ENCODE results near the gene MAP3K12. TPM values are rescaled to one million over a fixed set of nuclear protein-coding genes. Genes with fewer than 3 reads are reported as not detected.
"Not testable (repeated sequence)": the region's sequence is repeated elsewhere in the genome, so short reads cannot be mapped to it uniquely, and the experiment has no call there.

The MAP3K12 gene
- total RNA-seq, 1 donor from 2014 or later: 32.9 TPM

DNA sequence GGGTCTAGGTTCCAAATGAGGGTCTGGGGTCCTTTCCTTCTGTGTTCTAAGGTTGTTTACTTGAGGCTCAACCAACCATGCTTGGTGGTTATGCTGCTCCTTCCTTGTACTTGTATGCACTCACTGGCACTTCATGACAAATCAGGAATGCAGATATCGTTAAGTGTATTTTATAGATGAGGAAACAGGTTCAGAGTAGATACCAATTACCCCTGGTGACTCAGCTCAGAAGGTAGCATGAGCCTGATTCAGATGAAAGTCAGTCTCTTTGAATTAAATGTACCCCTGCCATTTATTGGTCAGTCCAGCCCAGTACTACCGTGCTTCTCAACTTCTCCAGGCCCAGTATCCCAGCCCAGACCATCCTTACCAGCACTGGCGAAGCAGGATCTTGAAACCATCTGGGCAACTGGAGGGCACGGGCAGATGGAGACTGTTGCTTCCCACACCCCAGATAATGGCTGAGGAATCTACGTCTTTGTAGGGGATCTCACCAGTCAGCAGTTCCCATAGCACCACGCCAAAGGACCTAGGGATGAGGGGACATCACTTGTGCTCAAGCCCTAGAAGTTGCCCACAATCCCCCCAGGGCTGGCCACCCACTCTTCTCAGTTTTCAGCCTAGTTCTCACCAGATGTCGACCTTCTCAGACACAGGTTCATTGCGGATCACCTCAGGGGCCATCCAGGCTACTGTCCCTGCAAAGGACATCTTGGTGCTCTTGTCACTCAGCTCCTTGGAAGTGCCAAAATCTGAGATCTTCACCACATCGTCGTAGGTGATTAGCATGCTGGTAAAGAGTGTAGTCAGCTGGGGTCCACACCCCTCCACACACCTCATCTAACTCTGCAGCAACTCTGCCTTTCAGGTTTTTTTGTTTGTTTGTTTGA, 14.3 kb downstream of the MAP3K12 start:
- H3K27ac Mint-ChIP-seq (ENCODE audit: unreplicated experiment): no peak overlapping the region

DNA sequence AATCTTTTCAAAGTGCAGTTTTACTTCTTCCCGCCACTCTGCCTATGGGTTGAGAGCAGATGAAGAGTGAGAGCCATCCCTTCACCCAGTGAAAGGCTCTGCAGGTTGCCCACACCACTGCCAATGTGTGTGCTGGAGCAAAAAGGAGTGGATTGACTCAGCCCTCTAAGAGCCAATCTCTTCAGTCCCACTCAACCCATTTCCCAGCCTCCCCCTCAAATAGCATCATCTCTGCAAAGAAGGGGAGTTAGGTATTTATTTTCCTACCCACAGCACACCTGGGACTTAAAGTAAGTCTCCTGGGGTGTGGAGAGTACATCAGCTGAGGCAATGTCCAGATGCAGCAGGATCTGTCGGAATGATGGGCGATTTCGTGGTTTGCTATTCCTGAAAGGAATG, 15.3 kb downstream of the MAP3K12 start:
- H3K36me3 Mint-ChIP-seq (ENCODE audit: low read depth): peaks cover 28% of the 10 kb centered on the region
- H3K4me3 Mint-ChIP-seq: peak overlapping the region; percentile 74

More for the DNA sequence above, 14.3 kb downstream of the MAP3K12 start:
- peak overlapping the region; percentile 61 for H3K4me3 Mint-ChIP-seq
- peaks cover 20% of the 10 kb centered on the region for H3K27me3 Mint-ChIP-seq (ENCODE audit: low read depth)
- H3K4me1 Mint-ChIP-seq: peaks cover 18% of the 10 kb centered on the region
- TF ChIP-seq, protein P1, sequence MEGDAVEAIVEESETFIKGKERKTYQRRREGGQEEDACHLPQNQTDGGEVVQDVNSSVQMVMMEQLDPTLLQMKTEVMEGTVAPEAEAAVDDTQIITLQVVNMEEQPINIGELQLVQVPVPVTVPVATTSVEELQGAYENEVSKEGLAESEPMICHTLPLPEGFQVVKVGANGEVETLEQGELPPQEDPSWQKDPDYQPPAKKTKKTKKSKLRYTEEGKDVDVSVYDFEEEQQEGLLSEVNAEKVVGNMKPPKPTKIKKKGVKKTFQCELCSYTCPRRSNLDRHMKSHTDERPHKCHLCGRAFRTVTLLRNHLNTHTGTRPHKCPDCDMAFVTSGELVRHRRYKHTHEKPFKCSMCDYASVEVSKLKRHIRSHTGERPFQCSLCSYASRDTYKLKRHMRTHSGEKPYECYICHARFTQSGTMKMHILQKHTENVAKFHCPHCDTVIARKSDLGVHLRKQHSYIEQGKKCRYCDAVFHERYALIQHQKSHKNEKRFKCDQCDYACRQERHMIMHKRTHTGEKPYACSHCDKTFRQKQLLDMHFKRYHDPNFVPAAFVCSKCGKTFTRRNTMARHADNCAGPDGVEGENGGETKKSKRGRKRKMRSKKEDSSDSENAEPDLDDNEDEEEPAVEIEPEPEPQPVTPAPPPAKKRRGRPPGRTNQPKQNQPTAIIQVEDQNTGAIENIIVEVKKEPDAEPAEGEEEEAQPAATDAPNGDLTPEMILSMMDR (conservative IDR thresholded peaks at IDR 0.05): no peak
- H3K9me3 Mint-ChIP-seq: no peaks in the 10 kb centered on the region
- H3K36me3 Mint-ChIP-seq (ENCODE audit: low read depth): peaks cover 23% of the 10 kb centered on the region
- no peak for DNase-seq (ENCODE audit: low read depth, low spot score)

DNA sequence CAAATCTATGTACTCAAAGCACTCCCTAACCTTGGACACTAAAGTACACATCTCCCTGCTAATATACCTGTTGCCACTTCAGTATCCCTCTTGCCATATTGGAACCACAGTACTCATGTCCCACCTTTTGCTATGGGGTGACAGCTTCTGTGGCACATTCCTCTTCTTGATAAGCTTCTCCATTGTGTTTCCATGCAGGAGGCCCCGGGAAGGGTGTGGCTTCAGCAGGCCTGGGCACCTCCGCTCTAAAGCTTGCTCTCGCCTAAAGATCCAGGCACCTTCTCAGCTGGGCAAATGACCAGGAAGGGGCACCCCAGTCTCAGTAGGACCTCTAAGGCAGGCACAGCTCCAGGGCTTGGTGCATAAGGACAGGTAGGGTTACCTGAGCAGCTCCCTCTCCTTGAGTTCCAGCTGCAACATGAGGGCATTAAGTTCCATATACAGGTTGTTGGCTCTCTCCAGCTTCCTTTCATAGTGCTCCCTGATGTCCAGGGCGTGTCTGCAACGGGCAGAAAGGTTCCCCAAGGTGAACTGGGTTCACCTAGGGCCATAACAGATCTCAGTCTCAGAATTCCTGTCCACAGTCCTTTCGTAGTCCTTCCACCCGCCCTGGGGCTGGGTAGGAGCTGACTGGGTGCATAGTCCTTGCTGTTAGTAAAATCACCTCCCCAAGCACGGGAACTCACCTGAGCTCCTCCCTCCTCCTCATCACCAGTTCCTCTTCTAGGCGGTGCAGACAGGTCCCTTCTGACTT, 15.9 kb downstream of the MAP3K12 start:
- Mint-ChIP-seq H3K9me3 (no peaks in the 10 kb centered on the region), H3K27ac (ENCODE audit: unreplicated experiment) (peak overlapping the region; percentile 71), H3K4me3 (peak overlapping the region; percentile 74), H3K4me1 (peaks cover 22% of the 10 kb centered on the region), H3K27me3 (ENCODE audit: low read depth) (peaks cover 18% of the 10 kb centered on the region), H3K36me3 (ENCODE audit: low read depth) (peaks cover 28% of the 10 kb centered on the region)
- TF ChIP-seq, protein P1 (conservative IDR thresholded peaks at IDR 0.05): no peak
- DNase-seq (ENCODE audit: low read depth, low spot score): no peak

More for the DNA sequence above, 15.3 kb downstream of the MAP3K12 start:
- TF ChIP-seq, protein P1 (conservative IDR thresholded peaks at IDR 0.05): no peak
- no peaks in the 10 kb centered on the region for H3K9me3 Mint-ChIP-seq
- peaks cover 18% of the 10 kb centered on the region for H3K27me3 Mint-ChIP-seq (ENCODE audit: low read depth)
- peaks cover 19% of the 10 kb centered on the region for H3K4me1 Mint-ChIP-seq
- DNase-seq (ENCODE audit: low read depth, low spot score): no peak
- H3K27ac Mint-ChIP-seq (ENCODE audit: unreplicated experiment): peak overlapping the region; percentile 71

DNA sequence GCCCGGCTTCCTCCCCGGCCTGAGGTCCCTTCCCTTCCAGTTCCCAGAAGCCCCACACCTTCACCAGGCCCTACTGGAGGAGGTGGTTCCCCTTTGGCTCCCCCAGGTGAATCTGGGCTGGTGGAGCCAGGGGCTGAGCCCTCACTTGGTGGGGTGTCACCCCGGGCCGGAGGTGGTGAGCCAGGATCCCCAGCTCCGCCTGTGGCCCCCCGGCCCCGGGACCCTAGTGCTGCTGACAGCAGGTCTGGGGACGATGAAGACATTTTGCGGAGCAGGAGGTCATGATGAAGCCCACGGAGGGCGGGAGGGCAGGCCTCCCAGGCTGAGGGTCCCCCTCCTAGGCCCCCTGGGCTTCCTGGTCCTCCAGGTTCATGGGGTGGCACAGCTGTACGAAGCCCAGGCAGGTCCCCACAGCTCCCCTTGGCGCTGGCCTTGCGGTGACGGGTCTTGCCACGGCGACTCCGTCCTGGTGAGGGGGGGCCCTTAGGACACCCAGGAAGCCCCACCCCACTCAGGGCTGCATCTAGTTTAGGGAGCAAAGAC, 16.6 kb downstream of the MAP3K12 start:
- H3K4me3 Mint-ChIP-seq: no peak overlapping the region
- TF ChIP-seq, protein P1 (conservative IDR thresholded peaks at IDR 0.05): no peak

DNA sequence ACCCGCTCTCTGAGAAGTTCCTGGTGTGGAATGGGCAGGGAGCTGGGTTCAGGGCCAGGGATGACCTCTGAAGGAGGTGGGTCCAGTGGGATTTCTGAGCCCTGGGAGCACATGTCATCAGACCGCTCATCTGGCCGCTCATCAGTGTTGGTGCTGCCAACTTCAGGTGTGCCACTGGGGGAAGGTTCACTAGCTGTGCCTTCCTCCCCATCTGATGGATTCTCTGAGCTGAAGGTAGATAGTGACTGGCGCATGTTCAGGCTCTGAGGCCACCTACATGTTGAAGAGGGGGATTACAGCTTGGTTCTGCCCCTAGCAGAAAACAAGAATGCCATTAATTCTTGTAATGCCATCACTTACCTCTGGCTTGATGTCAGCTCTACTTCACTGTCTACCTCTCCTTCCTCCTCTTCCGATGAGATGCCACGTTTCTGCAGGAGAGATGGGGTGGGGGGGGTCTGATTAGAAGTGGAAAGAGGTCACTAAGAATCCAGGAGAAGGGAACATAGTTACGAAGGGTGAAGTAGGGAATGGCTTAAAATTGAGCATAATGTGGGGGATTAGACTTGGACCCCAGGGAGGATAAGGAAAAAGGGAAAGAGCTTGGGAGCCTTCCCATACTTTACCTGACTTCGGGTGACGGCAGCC, 17.2 kb downstream of the MAP3K12 start:
- no peak for DNase-seq (ENCODE audit: low read depth, low spot score)
- H3K36me3 Mint-ChIP-seq (ENCODE audit: low read depth): peaks cover 26% of the 10 kb centered on the region
- peaks cover 23% of the 10 kb centered on the region for H3K4me1 Mint-ChIP-seq
- TF ChIP-seq, protein P1 (conservative IDR thresholded peaks at IDR 0.05): peak; percentile 47
- H3K4me3 Mint-ChIP-seq: peak overlapping the region; percentile 79
- H3K27me3 Mint-ChIP-seq (ENCODE audit: low read depth): peaks cover 13% of the 10 kb centered on the region
- H3K9me3 Mint-ChIP-seq: no peaks in the 10 kb centered on the region
- H3K27ac Mint-ChIP-seq (ENCODE audit: unreplicated experiment): peak overlapping the region; percentile 52

More for the DNA sequence above, 16.6 kb downstream of the MAP3K12 start:
- Mint-ChIP-seq H3K27me3 (ENCODE audit: low read depth) (peaks cover 17% of the 10 kb centered on the region), H3K4me1 (peaks cover 22% of the 10 kb centered on the region), H3K36me3 (ENCODE audit: low read depth) (peaks cover 27% of the 10 kb centered on the region), H3K9me3 (no peaks in the 10 kb centered on the region), H3K27ac (ENCODE audit: unreplicated experiment) (no peak overlapping the region)
- DNase-seq (ENCODE audit: low read depth, low spot score): no peak

DNA sequence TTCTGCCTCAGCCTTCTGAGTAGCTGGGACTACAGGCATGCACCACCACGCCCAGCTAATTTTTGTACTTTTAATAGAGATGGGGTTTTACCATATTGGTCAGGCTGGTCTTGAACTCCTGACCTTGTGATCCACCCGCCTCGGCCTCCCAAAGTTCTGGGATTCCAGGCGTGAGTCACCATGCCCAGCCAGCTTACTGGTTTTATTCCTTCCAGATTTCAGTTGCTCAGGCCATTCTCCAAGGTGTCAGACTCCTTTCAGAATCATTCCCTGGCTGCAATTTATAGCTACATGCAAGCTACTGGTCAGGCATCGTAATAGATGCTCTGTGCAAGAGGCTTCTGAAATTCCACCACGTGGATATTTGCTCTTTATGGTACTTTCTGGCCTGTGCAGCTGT, 17.8 kb downstream of the MAP3K12 start:
- DNase-seq (ENCODE audit: low read depth, low spot score); H3K9me3 Mint-ChIP-seq; H3K27ac Mint-ChIP-seq (ENCODE audit: unreplicated experiment): not testable (repeated sequence)
- Mint-ChIP-seq H3K27me3 (ENCODE audit: low read depth) (peaks cover 16% of the 10 kb centered on the region), H3K4me1 (peaks cover 29% of the 10 kb centered on the region), H3K36me3 (ENCODE audit: low read depth) (peaks cover 33% of the 10 kb centered on the region), H3K4me3 (peak overlapping the region; percentile 79)
